GM10248 (cell line): ENCODE results near the gene LRRC32.

Source experiments
- CTCF ChIA-PET: fragments of 300-600 bp; sonication (Branson Sonifier 250); formaldehyde crosslinking; extraction: SDS; loops from one replicate; lab custom pipeline; 2021; ENCODE audit warnings: antibody characterized with exemption; lab: Yijun Ruan, JAX
- POLR2A ChIA-PET: fragments of 350-650 bp; sonication (Branson Sonifier 250); formaldehyde crosslinking; extraction: SDS; loops from one replicate; lab custom pipeline; 2020; ENCODE audit warnings: antibody characterized with exemption; lab: Yijun Ruan, JAX
- DNase-seq: peaks from one replicate; pipeline ENCODE4 v3.0.0; 2012; ENCODE audit errors: extremely low spot score
- CTCF ChIP-seq: IDR thresholded peaks from 2 replicates; pipeline ENCODE4 v1.5.1; 2012; ENCODE audit warnings: mild to moderate bottlenecking, low read depth; ENCODE audit errors: extremely low read depth, missing control alignments, control extremely low read depth

LRRC32 gene

GRCh38 chr11:76625472-76626186, 44.9 kb downstream of the LRRC32 start:
- POLR2A ChIA-PET: no interaction called here
- CTCF ChIA-PET: interaction anchor here (0.7 to 1.5 kb wide), 6 partner anchors 12 to 46 kb away, joined by 3 to 5 read pairs (median 3); no protein-coding TSS in a partner anchor
- no peak for DNase-seq
- no peak for TF ChIP-seq CTCF

- CTCF ChIA-PET: interaction anchor here (0.7 to 1.5 kb wide), 6 partner anchors 12 to 47 kb away, joined by 3 to 5 read pairs (median 3); no protein-coding TSS in a partner anchor
- POLR2A ChIA-PET: no interaction called here
- TF ChIP-seq CTCF: no peak
- no peak for DNase-seq
These were observed 45.8 kb downstream of the LRRC32 start for GRCh38 chr11:76624500-76625379.

GRCh38 chr11:76623884-76624419, 46.6 kb downstream of the LRRC32 start:
- DNase-seq: no peak
- TF ChIP-seq CTCF: no peak
- ChIA-PET CTCF (interaction anchor here (1.3 to 1.5 kb wide), 4 partner anchors 11 to 25 kb away, joined by 3 to 5 read pairs (median 3); no protein-coding TSS in a partner anchor), POLR2A (no interaction called here)

GRCh38 chr11:76623171-76623883, 47.2 kb downstream of the LRRC32 start:
- no peak for DNase-seq
- TF ChIP-seq CTCF: no peak
- CTCF ChIA-PET: no interaction called here
- POLR2A ChIA-PET: no interaction called here

- ChIA-PET CTCF (no interaction called here), POLR2A (no interaction called here)
- no peak for DNase-seq
- TF ChIP-seq CTCF: no peak
These were observed 48.0 kb downstream of the LRRC32 start for GRCh38 chr11:76622493-76623094.
